SK-N-SH treated with all-trans-retinoic acid at 6 μM for 48 hours (cell line): ENCODE data around the gene PTTG1IP2.

Source experiments
- ATAC-seq: fragments of 200-7000 bp; cut with Tn5 transposase; 3 replicates; pipeline ENCODE4 v1.9.1; 2020; ENCODE audit warnings: mild to moderate bottlenecking, moderate library complexity
- ARNTL ChIP-seq: fragments of 450-650 bp; formaldehyde crosslinking; IDR thresholded peaks from 2 replicates; pipeline ENCODE4 v1.5.0; 2020; ENCODE audit warnings: low read depth, mild to moderate bottlenecking, moderate library complexity, borderline replicate concordance
- CSRNP3 ChIP-seq: fragments of 250-450 bp; sonication (Bioruptor Pico); IDR thresholded peaks from 2 replicates; pipeline ENCODE4 v1.5.1; 2021; ENCODE audit warnings: mild to moderate bottlenecking, moderate library complexity
- ESRRG ChIP-seq: fragments of 250-450 bp; sonication (Bioruptor Pico); IDR thresholded peaks from 2 replicates; pipeline ENCODE4 v1.6.1; 2021; ENCODE audit warnings: mild to moderate bottlenecking
- ISL1 ChIP-seq: fragments of 250-450 bp; sonication (Bioruptor Pico); IDR thresholded peaks from 2 replicates; pipeline ENCODE4 v2.1.2; 2022; ENCODE audit warnings: mild to moderate bottlenecking, moderate library complexity
- POU6F1 ChIP-seq: fragments of 250-450 bp; sonication (Bioruptor Pico); IDR thresholded peaks from 2 replicates; pipeline ENCODE4 v1.8.0; 2021; ENCODE audit warnings: low read depth, mild to moderate bottlenecking, moderate library complexity, borderline replicate concordance
- PPARA ChIP-seq: fragments of 250-450 bp; sonication (Bioruptor Pico); IDR thresholded peaks from 2 replicates; pipeline ENCODE4 v1.5.0; 2020; ENCODE audit warnings: mild to moderate bottlenecking, borderline replicate concordance
- RARB ChIP-seq: fragments of 250-450 bp; sonication (Bioruptor Pico); IDR thresholded peaks from 2 replicates; pipeline ENCODE4 v1.8.0; 2021; ENCODE audit warnings: mild to moderate bottlenecking, moderate library complexity
- TCF4 ChIP-seq: fragments of 250-450 bp; sonication (Bioruptor Pico); IDR thresholded peaks from 2 replicates; pipeline ENCODE4 v1.8.0; 2021; ENCODE audit warnings: mild to moderate bottlenecking, moderate library complexity, borderline replicate concordance
- TOX ChIP-seq: fragments of 250-450 bp; sonication (Bioruptor Pico); IDR thresholded peaks from 2 replicates; pipeline ENCODE4 v1.8.0; 2021; ENCODE audit warnings: mild to moderate bottlenecking, moderate library complexity, borderline replicate concordance
- TSHZ2 ChIP-seq: fragments of 250-450 bp; sonication (Bioruptor Pico); IDR thresholded peaks from 2 replicates; pipeline ENCODE4 v1.5.0; 2020; ENCODE audit warnings: mild to moderate bottlenecking, moderate library complexity
- ZC3H10 ChIP-seq: fragments of 250-450 bp; sonication (Bioruptor Pico); IDR thresholded peaks from 2 replicates; pipeline ENCODE4 v1.5.1; 2021; ENCODE audit warnings: mild to moderate bottlenecking, moderate library complexity
- ZFP3 ChIP-seq: fragments of 250-450 bp; sonication (Bioruptor Pico); IDR thresholded peaks from 2 replicates; pipeline ENCODE4 v1.5.0; 2020; ENCODE audit warnings: mild to moderate bottlenecking, moderate library complexity
- ZFP30 ChIP-seq: fragments of 450-650 bp; formaldehyde crosslinking; IDR thresholded peaks from 2 replicates; pipeline ENCODE4 v1.5.0; 2022; ENCODE audit warnings: mild to moderate bottlenecking, moderate library complexity
- ZNF565 ChIP-seq: fragments of 450-650 bp; formaldehyde crosslinking; conservative IDR thresholded peaks from 2 replicates; pipeline ENCODE4 v1.5.0; 2020; ENCODE audit warnings: low read depth, mild to moderate bottlenecking, moderate library complexity
- ZNF70 ChIP-seq: fragments of 450-650 bp; formaldehyde crosslinking; IDR thresholded peaks from 2 replicates; pipeline ENCODE4 v1.5.0; 2020; ENCODE audit warnings: mild to moderate bottlenecking, moderate library complexity
- TF ChIP-seq, protein P1 (sequence below): fragments of 250-450 bp; sonication (Bioruptor Pico); IDR thresholded peaks from 2 replicates; pipeline ENCODE4 v1.5.1; 2020; ENCODE audit warnings: low read depth, mild to moderate bottlenecking, moderate library complexity
- TF ChIP-seq, protein P2 (sequence below): fragments of 250-450 bp; sonication (Bioruptor Pico); IDR thresholded peaks from 2 replicates; pipeline ENCODE4 v1.8.0; 2020; ENCODE audit warnings: mild to moderate bottlenecking, moderate library complexity, borderline replicate concordance

The PTTG1IP2 gene

GRCh38 chr7:90472805-90473540 lies 3.5 kb downstream of the PTTG1IP2 start (continued):
- TF ChIP-seq ISL1 (CRISPR knock-in tag) (no peak), ESRRG (CRISPR knock-in tag) (no peak)
- TF ChIP-seq, protein P1, sequence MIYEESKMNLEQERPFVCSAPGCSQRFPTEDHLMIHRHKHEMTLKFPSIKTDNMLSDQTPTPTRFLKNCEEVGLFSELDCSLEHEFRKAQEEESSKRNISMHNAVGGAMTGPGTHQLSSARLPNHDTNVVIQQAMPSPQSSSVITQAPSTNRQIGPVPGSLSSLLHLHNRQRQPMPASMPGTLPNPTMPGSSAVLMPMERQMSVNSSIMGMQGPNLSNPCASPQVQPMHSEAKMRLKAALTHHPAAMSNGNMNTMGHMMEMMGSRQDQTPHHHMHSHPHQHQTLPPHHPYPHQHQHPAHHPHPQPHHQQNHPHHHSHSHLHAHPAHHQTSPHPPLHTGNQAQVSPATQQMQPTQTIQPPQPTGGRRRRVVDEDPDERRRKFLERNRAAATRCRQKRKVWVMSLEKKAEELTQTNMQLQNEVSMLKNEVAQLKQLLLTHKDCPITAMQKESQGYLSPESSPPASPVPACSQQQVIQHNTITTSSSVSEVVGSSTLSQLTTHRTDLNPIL (CRISPR knock-in tag): no peak

GRCh38 chr7:90473814-90474213 lies 4.4 kb downstream of the PTTG1IP2 start:
- ATAC-seq: no peak; the same call in 1 of the 3 replicates
- no peak for TF ChIP-seq PPARA (CRISPR knock-in tag)
- no peak for TF ChIP-seq ZNF70 (CRISPR knock-in tag)
- no peak for TF ChIP-seq ZNF565 (CRISPR knock-in tag)

- ATAC-seq: peak; percentile 76
- TF ChIP-seq, protein P1 (CRISPR knock-in tag): no peak
- no peak for TF ChIP-seq TSHZ2 (CRISPR knock-in tag)
- TF ChIP-seq RARB (CRISPR knock-in tag): no peak
- no peak for TF ChIP-seq ZC3H10 (CRISPR knock-in tag)
- TF ChIP-seq ARNTL (CRISPR knock-in tag): no peak
- no peak for TF ChIP-seq ZFP30 (CRISPR knock-in tag)
- no peak for TF ChIP-seq CSRNP3 (CRISPR knock-in tag)
- no peak for TF ChIP-seq ZNF565 (CRISPR knock-in tag)
- TF ChIP-seq, protein P2, sequence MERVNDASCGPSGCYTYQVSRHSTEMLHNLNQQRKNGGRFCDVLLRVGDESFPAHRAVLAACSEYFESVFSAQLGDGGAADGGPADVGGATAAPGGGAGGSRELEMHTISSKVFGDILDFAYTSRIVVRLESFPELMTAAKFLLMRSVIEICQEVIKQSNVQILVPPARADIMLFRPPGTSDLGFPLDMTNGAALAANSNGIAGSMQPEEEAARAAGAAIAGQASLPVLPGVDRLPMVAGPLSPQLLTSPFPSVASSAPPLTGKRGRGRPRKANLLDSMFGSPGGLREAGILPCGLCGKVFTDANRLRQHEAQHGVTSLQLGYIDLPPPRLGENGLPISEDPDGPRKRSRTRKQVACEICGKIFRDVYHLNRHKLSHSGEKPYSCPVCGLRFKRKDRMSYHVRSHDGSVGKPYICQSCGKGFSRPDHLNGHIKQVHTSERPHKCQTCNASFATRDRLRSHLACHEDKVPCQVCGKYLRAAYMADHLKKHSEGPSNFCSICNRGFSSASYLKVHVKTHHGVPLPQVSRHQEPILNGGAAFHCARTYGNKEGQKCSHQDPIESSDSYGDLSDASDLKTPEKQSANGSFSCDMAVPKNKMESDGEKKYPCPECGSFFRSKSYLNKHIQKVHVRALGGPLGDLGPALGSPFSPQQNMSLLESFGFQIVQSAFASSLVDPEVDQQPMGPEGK (CRISPR knock-in tag): no peak
- no peak for TF ChIP-seq ZFP3 (CRISPR knock-in tag)
- TF ChIP-seq ESRRG (CRISPR knock-in tag): no peak
- no peak for TF ChIP-seq TCF4
- TF ChIP-seq POU6F1 (CRISPR knock-in tag): no peak
- no peak for TF ChIP-seq PPARA (CRISPR knock-in tag)
- no peak for TF ChIP-seq ISL1 (CRISPR knock-in tag)
- no peak for TF ChIP-seq TOX (CRISPR knock-in tag)
Observed at GRCh38 chr7:90474284-90475210, 5.1 kb downstream of the PTTG1IP2 start.
